G401 (cell line): ENCODE results near the gene SGIP1. TPM values are rescaled to one million over a fixed set of nuclear protein-coding genes. Genes with fewer than 3 reads are reported as not detected.
A peak's percentile ranks its signal among the peaks of the same experiment; 100 is the strongest.
"Not testable (repeated sequence)": the region's sequence is repeated elsewhere in the genome, so short reads cannot be mapped to it uniquely, and the experiment has no call there.

ENCODE experiments used
- DNase-seq: peaks from one replicate; pipeline ENCODE4 v3.0.0-alpha.2; 2015; ENCODE audit warnings: low spot score
- in situ Hi-C: cut with HindIII; loops from 2 replicates; pipeline ENCODE4 v1.10.0; 2016; ENCODE audit warnings: low sequenced_read_pairs, mixed read lengths
- total RNA-seq: library from RNA; depleted of rRNA; stranded (reverse); fragments of >200 nt; shearing (Covaris generic); gene quantifications from 2 replicates; pipeline ENCODE4 v1.2.3, GENCODE V29; 2014

SGIP1 gene
- total RNA-seq, 1 experiment from 2014 or later, result not detected

- no peak for DNase-seq
- in situ Hi-C loops, result no loop called here
These were observed 16.3 kb downstream of the SGIP1 start for GRCh38 chr1:66550243-66550642.

- DNase-seq, result no peak
- in situ Hi-C loops, result no loop called here
These were observed 18.3 kb downstream of the SGIP1 start for GRCh38 chr1:66552287-66552686.

- no peak for DNase-seq
- in situ Hi-C loops, result no loop called here
These were observed 18.9 kb downstream of the SGIP1 start for GRCh38 chr1:66552829-66553228.

GRCh38 chr1:66553846-66554245 is 19.9 kb downstream of the SGIP1 start:
- no peak for DNase-seq

GRCh38 chr1:66556161-66556611 is 22.2 kb downstream of the SGIP1 start:
- peak; percentile 60 for DNase-seq
- in situ Hi-C loops, result no loop called here

More at GRCh38 chr1:66553846-66554245, 19.9 kb downstream of the SGIP1 start:
- in situ Hi-C loops, result no loop called here

GRCh38 chr1:66557157-66557556 is 23.2 kb downstream of the SGIP1 start:
- in situ Hi-C loops, result no loop called here

GRCh38 chr1:66559517-66559916 is 25.6 kb downstream of the SGIP1 start:
- DNase-seq, result no peak
- in situ Hi-C loops, result no loop called here

More at GRCh38 chr1:66557157-66557556, 23.2 kb downstream of the SGIP1 start:
- DNase-seq, result no peak

- in situ Hi-C loops, result no loop called here
- DNase-seq, result no peak
These were observed 28.6 kb downstream of the SGIP1 start for GRCh38 chr1:66562561-66562960.

- in situ Hi-C loops, result no loop called here
- peak; percentile 47 for DNase-seq
These were observed 29.3 kb downstream of the SGIP1 start for GRCh38 chr1:66563094-66563800.

GRCh38 chr1:66563941-66564630 is 30.1 kb downstream of the SGIP1 start:
- in situ Hi-C loops, result no loop called here
- DNase-seq, result no peak

GRCh38 chr1:66570196-66570595 is 36.2 kb downstream of the SGIP1 start:
- no peak for DNase-seq
- in situ Hi-C loops, result no loop called here

GRCh38 chr1:66571789-66572188 is 37.8 kb downstream of the SGIP1 start:
- in situ Hi-C loops, result no loop called here
- DNase-seq, result no peak

GRCh38 chr1:66575739-66576138 is 41.8 kb downstream of the SGIP1 start:
- in situ Hi-C loops, result no loop called here
- DNase-seq, result no peak

GRCh38 chr1:66576645-66577044 is 42.7 kb downstream of the SGIP1 start:
- in situ Hi-C loops, result no loop called here
- peak; percentile 43 for DNase-seq

GRCh38 chr1:66578841-66579240 is 44.9 kb downstream of the SGIP1 start:
- DNase-seq, result no peak
- in situ Hi-C loops, result no loop called here

GRCh38 chr1:66580081-66580480 is 46.1 kb downstream of the SGIP1 start:
- in situ Hi-C loops, result no loop called here
- DNase-seq, result no peak

- no peak for DNase-seq
- in situ Hi-C loops, result no loop called here
These were observed 49.1 kb downstream of the SGIP1 start for GRCh38 chr1:66583021-66583420.

GRCh38 chr1:66585002-66585401 is 51.0 kb downstream of the SGIP1 start:
- in situ Hi-C loops, result no loop called here
- no peak for DNase-seq

GRCh38 chr1:66589326-66589725 is 55.4 kb downstream of the SGIP1 start:
- no peak for DNase-seq
- in situ Hi-C loops, result no loop called here

GRCh38 chr1:66592106-66592507 is 58.2 kb downstream of the SGIP1 start:
- DNase-seq, in situ Hi-C loops: not testable (repeated sequence)

- DNase-seq, result no peak
- in situ Hi-C loops, result no loop called here
These were observed 62.2 kb downstream of the SGIP1 start for GRCh38 chr1:66596191-66596590.
